Endodermal cell (in vitro differentiated cells): ENCODE data around the gene AIRE. TPM values are rescaled to one million over a fixed set of nuclear protein-coding genes. Genes with fewer than 3 reads are reported as not detected.
A peak's percentile ranks its signal among the peaks of the same experiment; 100 is the strongest.

Source experiments
- DNase-seq: peaks from one replicate; pipeline ENCODE4 v3.0.0-alpha.2; 2017
- H3K27ac ChIP-seq: 2 replicates; pipeline ENCODE4 v1.5.1; 2013; ENCODE audit warnings: mild to moderate bottlenecking, low read depth, low read length, moderate library complexity
- H3K27me3 ChIP-seq: 2 replicates; pipeline ENCODE4 v1.6.1; 2013; ENCODE audit warnings: mild to moderate bottlenecking, low read length, moderate library complexity; ENCODE audit not compliant: insufficient read depth, control insufficient read depth, poor library complexity, severe bottlenecking
- H3K36me3 ChIP-seq: 2 replicates; pipeline ENCODE4 v1.7.0; 2013; ENCODE audit warnings: mild to moderate bottlenecking, low read length, moderate library complexity; ENCODE audit not compliant: control insufficient read depth, insufficient read depth
- H3K4me1 ChIP-seq: one replicate; pipeline ENCODE4 v1.7.0; 2013; ENCODE audit warnings: low read length; ENCODE audit not compliant: control insufficient read depth, insufficient read depth
- H3K4me3 ChIP-seq: 2 replicates; pipeline ENCODE4 v1.5.1; 2013; ENCODE audit warnings: mild to moderate bottlenecking, low read length, moderate library complexity
- H3K9ac ChIP-seq: 2 replicates; pipeline ENCODE4 v1.6.1; 2013; ENCODE audit warnings: mild to moderate bottlenecking, low read length, moderate library complexity; ENCODE audit not compliant: poor library complexity, severe bottlenecking; ENCODE audit errors: extremely low read depth
- H3K9me3 ChIP-seq: 2 replicates; pipeline ENCODE4 v1.6.1; 2013; ENCODE audit warnings: mild to moderate bottlenecking, low read length, moderate library complexity; ENCODE audit not compliant: control insufficient read depth
- H3K27ac Mint-ChIP-seq: 2 replicates; pipeline ENCODE4 v1.8.0; 2020; ENCODE audit warnings: mixed read lengths
- H3K27me3 Mint-ChIP-seq: 2 replicates; pipeline ENCODE4 v1.8.0; 2021; ENCODE audit warnings: mild to moderate bottlenecking, mixed read lengths; ENCODE audit not compliant: insufficient read depth
- H3K36me3 Mint-ChIP-seq: 2 replicates; pipeline ENCODE4 v1.8.0; 2020; ENCODE audit warnings: low read depth, mixed read lengths
- H3K4me1 Mint-ChIP-seq: 2 replicates; pipeline ENCODE4 v1.8.0; 2020; ENCODE audit warnings: mixed read lengths
- H3K4me3 Mint-ChIP-seq: 2 replicates; pipeline ENCODE4 v1.8.0; 2020; ENCODE audit warnings: mild to moderate bottlenecking, moderate library complexity, mixed read lengths
- H3K9me3 Mint-ChIP-seq: 2 replicates; pipeline ENCODE4 v1.8.0; 2020; ENCODE audit warnings: mild to moderate bottlenecking, mixed read lengths
- WGBS, 2 experiments: methylation state at CpG; one replicate each; pipeline versions ENCODE4 v1.1.5 to v1.1.7; 2013; ENCODE audit warnings: missing lambda C conversion rate in 2 of 2, mixed read lengths in 1 of 2; ENCODE audit not compliant: insufficient coverage in 1 of 2, insufficient read length in 1 of 2; 5-methylcytosine and 5-hydroxymethylcytosine counted together
- total RNA-seq, 2 donors: library from RNA; stranded (reverse); fragmentation: NEBNext Ultra II Directional in 1 of 2; extraction: Animal tissue kit (Norgen Biotek cat#: 25700) in 1 of 2; gene quantifications; 2 replicates in 1 of 2; 3 replicates in 1 of 2; pipeline ENCODE4 v1.2.1, GENCODE V29; 2021
- TF ChIP-seq, protein P1 (sequence below): fragments of 200-600 bp; sonication (generic); conservative IDR thresholded peaks from 2 replicates; pipeline ENCODE4 v1.5.0; 2021; ENCODE audit warnings: antibody characterized with exemption, mild to moderate bottlenecking

The AIRE gene
- total RNA-seq, 2 donors from 2014 or later, result 1.2 to 2.7 TPM

- no peak overlapping the region for H3K4me3 Mint-ChIP-seq
- DNase-seq, result no peak
- WGBS, 2 experiments, result 91 to 92% methylated on average over 14 to 22 of the region's 24 CpGs
- Histone ChIP-seq H3K9me3 (no peaks in the 10 kb centered on the region), H3K9ac (no peak overlapping the region), H3K36me3 (peaks cover 10% of the 10 kb centered on the region), H3K27me3 (no peaks in the 10 kb centered on the region), H3K4me3 (no peak overlapping the region), H3K27ac (no peak overlapping the region), H3K4me1 (peaks cover 8% of the 10 kb centered on the region)
- peaks cover 9% of the 10 kb centered on the region for H3K36me3 Mint-ChIP-seq
- no peak overlapping the region for H3K27ac Mint-ChIP-seq
- peaks cover 24% of the 10 kb centered on the region for H3K4me1 Mint-ChIP-seq
- no peaks in the 10 kb centered on the region for H3K27me3 Mint-ChIP-seq
- TF ChIP-seq, protein P1, sequence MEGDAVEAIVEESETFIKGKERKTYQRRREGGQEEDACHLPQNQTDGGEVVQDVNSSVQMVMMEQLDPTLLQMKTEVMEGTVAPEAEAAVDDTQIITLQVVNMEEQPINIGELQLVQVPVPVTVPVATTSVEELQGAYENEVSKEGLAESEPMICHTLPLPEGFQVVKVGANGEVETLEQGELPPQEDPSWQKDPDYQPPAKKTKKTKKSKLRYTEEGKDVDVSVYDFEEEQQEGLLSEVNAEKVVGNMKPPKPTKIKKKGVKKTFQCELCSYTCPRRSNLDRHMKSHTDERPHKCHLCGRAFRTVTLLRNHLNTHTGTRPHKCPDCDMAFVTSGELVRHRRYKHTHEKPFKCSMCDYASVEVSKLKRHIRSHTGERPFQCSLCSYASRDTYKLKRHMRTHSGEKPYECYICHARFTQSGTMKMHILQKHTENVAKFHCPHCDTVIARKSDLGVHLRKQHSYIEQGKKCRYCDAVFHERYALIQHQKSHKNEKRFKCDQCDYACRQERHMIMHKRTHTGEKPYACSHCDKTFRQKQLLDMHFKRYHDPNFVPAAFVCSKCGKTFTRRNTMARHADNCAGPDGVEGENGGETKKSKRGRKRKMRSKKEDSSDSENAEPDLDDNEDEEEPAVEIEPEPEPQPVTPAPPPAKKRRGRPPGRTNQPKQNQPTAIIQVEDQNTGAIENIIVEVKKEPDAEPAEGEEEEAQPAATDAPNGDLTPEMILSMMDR, result no peak
- H3K9me3 Mint-ChIP-seq, result peaks cover 8% of the 10 kb centered on the region
Observed at GRCh38 chr21:44335266-44336059, 49.8 kb downstream of the AIRE start.

DNA sequence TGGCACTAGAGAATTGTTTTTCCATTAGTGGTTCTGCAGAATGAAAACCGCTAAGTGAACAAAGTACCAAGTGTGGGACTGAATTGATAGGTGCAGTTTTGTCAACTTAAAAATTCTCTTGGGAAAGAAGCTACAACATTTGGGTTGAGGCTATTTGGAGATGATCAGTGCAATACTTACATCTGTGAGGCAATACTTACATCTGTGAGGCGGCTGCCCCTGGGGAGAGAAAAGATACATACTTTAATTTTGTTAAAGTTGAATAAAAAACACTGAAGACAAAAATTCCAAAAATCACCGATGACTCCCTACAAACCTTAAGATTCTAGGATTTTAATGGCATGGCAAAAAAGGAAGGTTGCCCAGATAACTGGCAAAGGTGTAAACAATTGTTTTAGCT, 51.8 kb downstream of the AIRE start:
- H3K4me3 Mint-ChIP-seq, result peak overlapping the region; percentile 60
- H3K27ac ChIP-seq, result no peak overlapping the region
- peaks cover 26% of the 10 kb centered on the region for H3K9me3 Mint-ChIP-seq
- H3K36me3 Mint-ChIP-seq, result peaks cover 5% of the 10 kb centered on the region
- H3K9me3 ChIP-seq, result no peaks in the 10 kb centered on the region
- H3K4me1 Mint-ChIP-seq, result peaks cover 39% of the 10 kb centered on the region
- H3K27ac Mint-ChIP-seq, result peak overlapping the region; percentile 27
- peak overlapping the region; percentile 81 for H3K4me3 ChIP-seq
- H3K4me1 ChIP-seq, result peaks cover 14% of the 10 kb centered on the region
- H3K27me3 ChIP-seq, result no peaks in the 10 kb centered on the region
- no peak overlapping the region for H3K9ac ChIP-seq
- 83 to 95% methylated on average over 1 to 2 of the region's 3 CpGs for WGBS, 2 experiments
- TF ChIP-seq, protein P1, result no peak
- no peak for DNase-seq
- no peaks in the 10 kb centered on the region for H3K27me3 Mint-ChIP-seq
- peaks cover 10% of the 10 kb centered on the region for H3K36me3 ChIP-seq

- Histone ChIP-seq H3K4me1 (peaks cover 22% of the 10 kb centered on the region), H3K27ac (peak overlapping the region; percentile 75), H3K36me3 (peaks cover 10% of the 10 kb centered on the region), H3K9ac (peak overlapping the region; percentile 60), H3K4me3 (peak overlapping the region; percentile 81), H3K9me3 (no peaks in the 10 kb centered on the region), H3K27me3 (no peaks in the 10 kb centered on the region)
- peak overlapping the region; percentile 60 for H3K4me3 Mint-ChIP-seq
- peak; percentile 90 for DNase-seq
- H3K4me1 Mint-ChIP-seq, result peaks cover 46% of the 10 kb centered on the region
- no peaks in the 10 kb centered on the region for H3K27me3 Mint-ChIP-seq
- TF ChIP-seq, protein P1, result peak; percentile 71
- H3K27ac Mint-ChIP-seq, result peak overlapping the region; percentile 82
- 23 to 36% methylated on average over 15 to 19 of the region's 47 CpGs for WGBS, 2 experiments
- peaks cover 8% of the 10 kb centered on the region for H3K36me3 Mint-ChIP-seq
- peaks cover 34% of the 10 kb centered on the region for H3K9me3 Mint-ChIP-seq
Observed at GRCh38 chr21:44337941-44338895, 52.5 kb downstream of the AIRE start.
